Neuron (in vitro differentiated cells): ENCODE measurements around the gene DSCAML1.

ENCODE experiments used
- H2AFZ ChIP-seq: one replicate; pipeline ENCODE4 v1.6.1; 2013; ENCODE audit warnings: low read depth, mild to moderate bottlenecking, inconsistent platforms, low read length, moderate library complexity
- H3K27me3 ChIP-seq: one replicate; pipeline ENCODE4 v1.6.1; 2013; ENCODE audit warnings: low read length; ENCODE audit not compliant: insufficient read depth
- H3K36me3 ChIP-seq: one replicate; pipeline ENCODE4 v1.6.1; 2013; ENCODE audit warnings: low read length; ENCODE audit not compliant: insufficient read depth
- H3K4me1 ChIP-seq: one replicate; pipeline ENCODE4 v1.6.1; 2013; ENCODE audit warnings: low read length; ENCODE audit not compliant: insufficient read depth
- H3K4me3 ChIP-seq: 2 replicates; pipeline ENCODE4 v1.5.1; 2013; ENCODE audit warnings: mild to moderate bottlenecking, low read length, moderate library complexity
- H3K9me3 ChIP-seq: one replicate; pipeline ENCODE4 v1.6.1; 2013; ENCODE audit warnings: low read length

Gene DSCAML1

GRCh38 chr11:117647207-117647606, 149.8 kb downstream of the DSCAML1 start:
- H3K9me3 ChIP-seq: no peaks in the 10 kb centered on the region
- no peak overlapping the region for H2AFZ ChIP-seq
- H3K36me3 ChIP-seq: no peaks in the 10 kb centered on the region
- H3K4me1 ChIP-seq: no peaks in the 10 kb centered on the region
- peaks cover 10% of the 10 kb centered on the region for H3K27me3 ChIP-seq
- H3K4me3 ChIP-seq: no peak overlapping the region

- no peaks in the 10 kb centered on the region for H3K9me3 ChIP-seq
- H3K4me3 ChIP-seq: no peak overlapping the region
- H3K36me3 ChIP-seq: no peaks in the 10 kb centered on the region
- H3K4me1 ChIP-seq: no peaks in the 10 kb centered on the region
- no peak overlapping the region for H2AFZ ChIP-seq
- peaks cover 10% of the 10 kb centered on the region for H3K27me3 ChIP-seq
Observed at GRCh38 chr11:117646411-117646810, 150.6 kb downstream of the DSCAML1 start.

- Histone ChIP-seq H3K4me3 (no peak overlapping the region), H3K4me1 (no peaks in the 10 kb centered on the region), H3K36me3 (no peaks in the 10 kb centered on the region), H3K27me3 (peaks cover 10% of the 10 kb centered on the region), H3K9me3 (no peaks in the 10 kb centered on the region), H2AFZ (no peak overlapping the region)
Observed at GRCh38 chr11:117644403-117645155, 152.4 kb downstream of the DSCAML1 start.

- Histone ChIP-seq H2AFZ (no peak overlapping the region), H3K36me3 (no peaks in the 10 kb centered on the region), H3K4me3 (no peak overlapping the region), H3K27me3 (peaks cover 10% of the 10 kb centered on the region), H3K9me3 (no peaks in the 10 kb centered on the region), H3K4me1 (no peaks in the 10 kb centered on the region)
Observed at GRCh38 chr11:117643606-117644300, 153.3 kb downstream of the DSCAML1 start.

GRCh38 chr11:117642835-117643234, 154.2 kb downstream of the DSCAML1 start:
- H3K9me3 ChIP-seq: no peaks in the 10 kb centered on the region
- no peaks in the 10 kb centered on the region for H3K4me1 ChIP-seq
- H3K27me3 ChIP-seq: peaks cover 10% of the 10 kb centered on the region
- no peaks in the 10 kb centered on the region for H3K36me3 ChIP-seq
- no peak overlapping the region for H2AFZ ChIP-seq
- H3K4me3 ChIP-seq: no peak overlapping the region

GRCh38 chr11:117642396-117642795, 154.6 kb downstream of the DSCAML1 start:
- H3K4me3 ChIP-seq: no peak overlapping the region
- no peaks in the 10 kb centered on the region for H3K9me3 ChIP-seq
- no peaks in the 10 kb centered on the region for H3K4me1 ChIP-seq
- H2AFZ ChIP-seq: no peak overlapping the region
- no peaks in the 10 kb centered on the region for H3K36me3 ChIP-seq
- H3K27me3 ChIP-seq: peaks cover 10% of the 10 kb centered on the region

GRCh38 chr11:117641008-117641915, 155.8 kb downstream of the DSCAML1 start:
- no peaks in the 10 kb centered on the region for H3K9me3 ChIP-seq
- H3K4me1 ChIP-seq: no peaks in the 10 kb centered on the region
- peaks cover 10% of the 10 kb centered on the region for H3K27me3 ChIP-seq
- no peak overlapping the region for H2AFZ ChIP-seq
- H3K36me3 ChIP-seq: no peaks in the 10 kb centered on the region
- H3K4me3 ChIP-seq: no peak overlapping the region

GRCh38 chr11:117640041-117640440, 157.0 kb downstream of the DSCAML1 start:
- Histone ChIP-seq H3K27me3 (peaks cover 16% of the 10 kb centered on the region), H2AFZ (no peak overlapping the region), H3K36me3 (no peaks in the 10 kb centered on the region), H3K9me3 (no peaks in the 10 kb centered on the region), H3K4me1 (no peaks in the 10 kb centered on the region), H3K4me3 (no peak overlapping the region)

- H3K27me3 ChIP-seq: peaks cover 20% of the 10 kb centered on the region
- no peak overlapping the region for H3K4me3 ChIP-seq
- H2AFZ ChIP-seq: no peak overlapping the region
- H3K4me1 ChIP-seq: no peaks in the 10 kb centered on the region
- no peaks in the 10 kb centered on the region for H3K9me3 ChIP-seq
- H3K36me3 ChIP-seq: no peaks in the 10 kb centered on the region
Observed at GRCh38 chr11:117639601-117640000, 157.4 kb downstream of the DSCAML1 start.

GRCh38 chr11:117638911-117639543, 158.0 kb downstream of the DSCAML1 start:
- H3K9me3 ChIP-seq: no peaks in the 10 kb centered on the region
- no peak overlapping the region for H2AFZ ChIP-seq
- no peaks in the 10 kb centered on the region for H3K36me3 ChIP-seq
- no peaks in the 10 kb centered on the region for H3K4me1 ChIP-seq
- no peak overlapping the region for H3K4me3 ChIP-seq
- peaks cover 22% of the 10 kb centered on the region for H3K27me3 ChIP-seq

GRCh38 chr11:117634756-117635603, 162.0 kb downstream of the DSCAML1 start:
- Histone ChIP-seq H3K36me3 (no peaks in the 10 kb centered on the region), H3K4me3 (no peak overlapping the region), H3K9me3 (no peaks in the 10 kb centered on the region), H3K4me1 (no peaks in the 10 kb centered on the region), H2AFZ (no peak overlapping the region), H3K27me3 (peaks cover 21% of the 10 kb centered on the region)
